Liver (tissue), 3 donors: Measurements from ENCODE around the gene PLP2.

ENCODE experiments used
- CTCF ChIP-seq: fragments of 150-350 bp; IDR thresholded peaks from 2 replicates; pipeline ENCODE4 v1.5.1; 2017; ENCODE audit warnings: improper control_type of control experiment, low read depth, low read length; ENCODE audit not compliant: missing input control
- FOXA1 ChIP-seq: IDR thresholded peaks from 2 replicates; pipeline ENCODE4 v1.6.1; 2016; ENCODE audit warnings: antibody characterized with exemption
- FOXA2 ChIP-seq: IDR thresholded peaks from 2 replicates; pipeline ENCODE4 v1.6.1; 2016; ENCODE audit warnings: antibody characterized with exemption
- GABPA ChIP-seq, 2 donors: IDR thresholded peaks in 1 of 2; conservative IDR thresholded peaks in 1 of 2; 2 replicates each; pipeline ENCODE4 v1.6.1; 2016; ENCODE audit warnings: antibody characterized with exemption in 2 of 2, mild to moderate bottlenecking in 1 of 2, moderate library complexity in 1 of 2
- JUND ChIP-seq, 2 donors: IDR thresholded peaks; 2 replicates each; pipeline ENCODE4 v1.6.1; 2016; ENCODE audit warnings: antibody characterized with exemption in 2 of 2
- MAX ChIP-seq: IDR thresholded peaks from 2 replicates; pipeline ENCODE4 v1.6.1; 2016; ENCODE audit warnings: antibody characterized with exemption
- NR2F2 ChIP-seq: IDR thresholded peaks from 2 replicates; pipeline ENCODE4 v1.6.1; 2016; ENCODE audit warnings: antibody characterized with exemption
- RAD21 ChIP-seq, 2 donors: IDR thresholded peaks; 2 replicates each; pipeline ENCODE4 v1.6.1; 2016; ENCODE audit warnings: antibody characterized with exemption in 2 of 2, mild to moderate bottlenecking in 2 of 2
- REST ChIP-seq: IDR thresholded peaks from 2 replicates; pipeline ENCODE4 v1.6.1; 2016; ENCODE audit warnings: antibody characterized with exemption, mild to moderate bottlenecking
- SP1 ChIP-seq: IDR thresholded peaks from 2 replicates; pipeline ENCODE4 v1.6.1; 2018; ENCODE audit warnings: antibody characterized with exemption, mild to moderate bottlenecking
- TAF1 ChIP-seq: conservative IDR thresholded peaks from 2 replicates; pipeline ENCODE4 v1.6.1; 2016; ENCODE audit warnings: antibody characterized with exemption, mild to moderate bottlenecking
- YY1 ChIP-seq: IDR thresholded peaks from 2 replicates; pipeline ENCODE4 v1.6.1; 2016; ENCODE audit warnings: antibody characterized with exemption, mild to moderate bottlenecking
- donor health status: healthy.
- donor health status: healthy.

GRCh38 chrX:49167740-49168108 is 4.0 kb upstream of the PLP2 start:
- no peak for TF ChIP-seq CTCF
- TF ChIP-seq MAX, result no peak
- no peak for TF ChIP-seq RAD21 (IDR thresholded peaks at IDR 0.05)
- TF ChIP-seq TAF1, result no peak
- no peak for TF ChIP-seq REST
- no peak for TF ChIP-seq NR2F2
- no peak for TF ChIP-seq FOXA1
- no peak for TF ChIP-seq YY1
- TF ChIP-seq JUND (IDR thresholded peaks at IDR 0.05), result no peak
- TF ChIP-seq FOXA2, result no peak
- no peak for TF ChIP-seq GABPA (IDR thresholded peaks at IDR 0.05 in 1 of 2, conservative IDR thresholded peaks at IDR 0.05 in 1 of 2)
- TF ChIP-seq SP1, result no peak
